NCI-H345 treated with DMSO at 0.1 percent for 48 hours (cell line): Measurements from ENCODE around the gene BICRA.
"Not testable (repeated sequence)": the region's sequence is repeated elsewhere in the genome, so short reads cannot be mapped to it uniquely, and the experiment has no call there.

Experiments used
- DNase-seq: peaks from one replicate; lab custom pipeline; 2025; ENCODE audit not compliant: unreplicated experiment; lab: John Stamatoyannopoulos, UW

BICRA gene

GRCh38 chr19:47660435-47660832 is 51.5 kb downstream of the BICRA start:
- DNase-seq, result no peak

DNA sequence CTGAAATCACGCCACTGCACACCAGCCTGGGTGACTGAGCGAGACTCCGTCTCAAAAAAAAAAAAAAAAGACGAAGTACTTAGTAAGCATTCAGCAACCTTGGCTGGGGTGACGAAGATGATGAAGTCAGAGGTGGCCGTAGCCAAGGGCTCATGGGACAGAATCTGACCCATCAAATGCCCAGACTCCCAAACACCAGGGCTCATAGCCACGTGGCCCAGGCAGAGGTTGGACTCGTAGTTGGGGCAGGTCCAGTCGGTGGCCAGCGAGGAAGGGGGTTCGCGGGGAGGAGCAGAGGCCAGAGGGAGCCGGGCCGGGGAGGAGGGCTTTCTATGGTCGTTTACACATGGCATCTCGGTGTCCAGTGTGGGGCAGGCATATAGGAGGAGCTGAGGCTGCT is 52.2 kb downstream of the BICRA start:
- DNase-seq, result no peak

GRCh38 chr19:47661611-47662010 is 52.7 kb downstream of the BICRA start:
- DNase-seq, result no peak

GRCh38 chr19:47663435-47663910 is 54.5 kb downstream of the BICRA start:
- no peak for DNase-seq

GRCh38 chr19:47663911-47664771 is 55.2 kb downstream of the BICRA start:
- DNase-seq, result no peak

DNA sequence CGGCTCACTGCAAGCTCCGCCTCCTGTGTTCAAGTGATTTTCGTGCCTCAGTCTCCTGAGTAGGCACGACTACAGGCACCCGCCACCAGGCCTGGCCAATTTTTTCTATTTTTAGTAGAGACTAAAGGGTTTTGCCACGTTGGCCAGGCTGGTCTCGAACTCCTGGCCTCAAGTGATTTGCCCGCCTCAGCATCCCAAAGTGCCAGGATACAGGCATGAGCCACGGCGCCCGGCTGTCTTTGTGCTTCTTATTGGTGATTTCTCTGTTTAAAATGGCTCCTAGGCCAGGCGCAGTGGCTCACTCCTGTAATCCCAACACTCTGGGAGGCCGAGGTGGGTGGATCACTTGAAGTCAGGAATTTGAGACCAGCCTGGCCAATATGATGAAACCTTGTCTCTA is 59.6 kb downstream of the BICRA start:
- DNase-seq, result not testable (repeated sequence)

DNA sequence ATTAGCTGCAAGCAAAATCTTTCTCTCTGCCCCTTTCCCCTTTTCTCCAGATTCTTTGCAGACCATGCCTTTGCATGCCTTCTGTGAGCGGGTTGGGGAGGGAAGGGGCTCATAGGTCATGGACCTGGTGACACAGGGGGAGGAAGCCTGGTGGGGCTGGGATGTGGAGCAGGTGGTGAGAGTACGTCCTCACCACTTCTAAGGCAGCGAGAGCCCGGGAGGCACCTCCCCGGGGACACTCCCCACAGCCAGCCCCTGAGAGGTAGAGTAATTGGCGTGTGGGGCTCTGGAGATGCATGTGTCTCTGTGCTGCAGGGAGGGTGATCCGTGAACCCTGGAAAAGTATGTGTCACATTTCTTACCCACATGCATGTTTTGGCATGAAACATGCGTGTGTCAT is 61.8 kb downstream of the BICRA start:
- DNase-seq, result no peak

DNA sequence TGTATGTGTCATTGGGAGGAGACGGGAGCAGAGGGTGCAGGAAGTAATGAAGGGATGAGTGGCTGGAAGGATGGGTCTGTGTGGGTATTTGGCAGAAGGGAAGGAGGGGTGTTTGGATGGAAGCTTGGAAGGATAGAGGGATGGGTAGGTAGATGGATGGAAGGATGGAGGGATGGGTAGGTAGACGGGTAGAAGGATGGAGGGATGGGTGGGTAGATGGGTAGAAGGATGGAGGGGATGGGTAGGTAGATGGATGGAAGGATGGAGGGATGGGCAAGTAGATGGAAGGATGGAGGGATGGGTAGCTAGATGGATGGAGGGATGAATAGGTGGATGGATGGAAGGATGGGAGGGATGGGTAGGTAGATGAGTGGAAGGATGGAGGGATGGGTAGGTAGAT is 62.6 kb downstream of the BICRA start:
- no peak for DNase-seq

GRCh38 chr19:47673426-47673825 is 64.5 kb downstream of the BICRA start:
- DNase-seq, result no peak

- no peak for DNase-seq
These were observed 65.6 kb downstream of the BICRA start for GRCh38 chr19:47674548-47674947.

GRCh38 chr19:47675271-47675670 is 66.3 kb downstream of the BICRA start:
- DNase-seq, result no peak

DNA sequence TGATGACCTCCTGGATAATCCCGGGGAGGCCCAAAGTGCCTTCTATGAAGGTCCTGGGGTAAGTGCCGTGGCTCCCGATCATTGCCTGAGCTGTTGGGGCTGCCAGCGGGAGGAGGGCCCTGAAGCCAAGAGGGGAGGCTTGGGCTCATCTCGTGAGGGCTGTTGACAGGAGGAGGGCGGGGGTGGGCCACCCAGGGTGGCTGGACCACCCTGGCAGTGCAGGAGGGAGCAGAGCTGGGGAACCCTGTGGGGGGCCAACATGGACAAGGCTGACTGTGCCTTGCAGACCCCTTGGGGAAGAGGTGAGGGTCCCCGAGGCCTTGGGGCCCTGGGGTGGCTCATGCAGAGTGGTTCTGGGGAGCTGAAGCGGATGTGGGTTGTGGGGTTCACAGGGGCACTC is 66.9 kb downstream of the BICRA start:
- DNase-seq, result no peak

- DNase-seq, result no peak
These were observed 67.9 kb downstream of the BICRA start for GRCh38 chr19:47676811-47677210.

DNA sequence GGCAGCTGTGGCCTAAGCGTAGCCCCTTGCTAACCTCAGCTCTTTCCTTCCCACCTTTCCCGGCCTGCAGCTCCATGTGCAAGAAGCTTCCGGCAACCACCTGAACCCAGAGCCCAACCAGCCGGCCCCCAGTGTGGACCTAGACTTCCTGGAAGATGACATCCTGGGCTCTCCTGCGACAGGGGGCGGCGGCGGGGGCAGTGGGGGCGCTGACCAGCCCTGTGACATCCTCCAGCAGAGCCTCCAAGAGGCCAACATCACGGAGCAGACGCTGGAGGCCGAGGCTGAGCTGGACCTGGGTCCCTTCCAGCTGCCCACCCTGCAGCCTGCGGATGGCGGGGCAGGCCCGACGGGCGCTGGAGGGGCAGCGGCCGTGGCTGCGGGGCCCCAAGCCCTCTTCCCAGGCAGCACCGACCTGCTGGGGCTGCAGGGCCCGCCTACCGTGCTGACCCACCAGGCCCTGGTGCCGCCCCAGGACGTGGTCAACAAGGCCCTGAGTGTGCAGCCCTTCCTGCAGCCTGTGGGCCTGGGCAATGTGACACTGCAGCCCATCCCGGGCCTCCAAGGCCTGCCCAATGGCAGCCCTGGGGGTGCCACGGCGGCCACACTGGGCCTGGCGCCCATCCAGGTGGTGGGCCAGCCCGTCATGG is 70.4 kb downstream of the BICRA start:
- DNase-seq, result no peak

DNA sequence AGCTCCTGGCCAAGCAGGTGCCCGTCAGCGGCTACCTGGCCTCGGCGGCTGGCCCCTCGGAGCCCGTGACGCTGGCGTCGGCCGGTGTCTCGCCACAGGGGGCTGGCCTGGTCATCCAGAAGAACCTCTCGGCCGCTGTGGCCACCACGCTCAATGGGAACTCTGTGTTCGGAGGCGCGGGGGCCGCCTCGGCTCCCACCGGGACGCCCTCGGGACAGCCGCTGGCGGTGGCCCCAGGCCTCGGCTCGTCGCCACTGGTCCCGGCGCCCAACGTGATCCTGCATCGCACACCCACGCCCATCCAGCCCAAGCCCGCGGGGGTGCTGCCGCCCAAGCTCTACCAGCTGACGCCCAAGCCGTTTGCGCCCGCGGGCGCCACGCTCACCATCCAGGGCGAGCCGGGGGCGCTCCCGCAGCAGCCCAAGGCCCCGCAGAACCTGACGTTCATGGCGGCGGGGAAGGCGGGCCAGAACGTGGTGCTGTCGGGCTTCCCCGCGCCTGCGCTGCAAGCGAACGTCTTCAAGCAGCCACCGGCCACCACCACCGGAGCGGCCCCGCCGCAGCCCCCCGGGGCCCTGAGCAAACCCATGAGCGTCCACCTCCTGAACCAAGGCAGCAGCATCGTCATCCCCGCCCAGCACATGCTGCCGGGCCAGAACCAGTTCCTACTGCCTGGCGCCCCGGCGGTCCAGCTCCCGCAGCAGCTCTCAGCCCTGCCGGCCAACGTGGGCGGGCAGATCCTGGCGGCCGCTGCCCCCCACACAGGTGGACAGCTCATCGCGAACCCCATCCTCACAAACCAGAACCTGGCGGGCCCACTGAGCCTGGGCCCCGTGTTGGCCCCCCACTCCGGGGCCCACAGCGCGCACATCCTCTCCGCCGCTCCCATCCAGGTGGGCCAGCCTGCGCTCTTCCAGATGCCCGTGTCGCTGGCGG is 71.3 kb downstream of the BICRA start:
- no peak for DNase-seq

- no peak for DNase-seq
These were observed 72.0 kb downstream of the BICRA start for GRCh38 chr19:47680858-47681332.

DNA sequence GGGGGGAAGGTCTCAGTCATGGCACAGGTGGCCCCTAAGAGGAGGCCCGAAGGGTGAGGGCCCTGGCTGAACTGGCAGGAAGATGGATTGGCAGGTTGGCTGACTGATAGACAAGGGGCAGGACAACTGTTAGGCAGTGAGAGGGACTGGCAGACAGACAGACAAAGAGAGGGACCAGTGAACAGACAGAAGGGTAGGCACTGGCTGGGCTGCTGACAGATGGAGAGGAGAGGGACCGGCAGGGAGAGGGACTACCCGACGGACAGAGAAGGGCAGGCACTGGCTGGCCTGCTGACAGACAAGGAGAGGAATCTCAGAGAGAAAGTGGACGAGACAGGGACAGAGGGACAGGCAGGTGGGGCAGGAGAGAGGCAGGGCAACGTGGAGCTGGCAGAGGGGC is 72.5 kb downstream of the BICRA start:
- DNase-seq, result no peak

DNA sequence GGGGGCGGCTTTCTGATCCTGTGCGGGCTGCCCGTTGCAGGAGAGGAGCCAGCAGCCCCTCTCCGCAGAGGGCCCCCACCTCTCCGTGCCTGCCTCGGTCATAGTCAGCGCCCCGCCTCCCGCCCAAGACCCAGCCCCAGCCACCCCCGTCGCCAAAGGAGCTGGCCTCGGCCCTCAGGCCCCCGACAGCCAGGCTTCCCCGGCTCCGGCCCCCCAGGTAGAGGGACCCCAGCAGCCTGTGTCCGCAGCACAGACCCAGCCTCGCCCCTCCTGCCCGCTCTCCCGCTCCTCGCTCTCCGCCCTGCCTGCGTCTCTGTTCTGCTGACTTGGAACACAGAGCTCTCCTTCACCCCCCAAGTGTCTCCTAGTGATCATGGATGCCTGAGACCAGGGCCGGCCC is 73.0 kb downstream of the BICRA start:
- DNase-seq, result no peak

DNA sequence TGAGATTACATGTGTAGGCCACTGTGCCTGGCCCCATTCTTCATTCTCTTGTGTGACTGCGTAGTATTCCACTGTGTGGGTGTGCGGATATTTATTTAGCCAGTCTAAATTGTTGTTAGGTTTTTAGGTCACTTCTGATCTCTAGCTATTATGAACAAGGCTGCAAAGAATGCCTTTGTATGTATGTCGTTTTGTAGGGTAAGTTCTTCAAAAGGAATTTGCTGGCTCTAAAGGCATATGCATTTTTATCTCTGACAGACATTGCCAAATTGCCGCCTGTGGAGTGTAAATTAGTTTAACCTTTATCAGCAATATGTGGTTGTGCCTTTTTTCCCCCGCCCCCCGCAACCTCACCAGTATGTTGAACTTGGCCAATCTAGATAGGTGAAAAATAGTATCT is 74.0 kb downstream of the BICRA start:
- no peak for DNase-seq

GRCh38 chr19:47686679-47687450 is 77.9 kb downstream of the BICRA start:
- no peak for DNase-seq
